Brain microvascular endothelial cell (primary cell): ENCODE data around the gene SLC41A3.
"Not testable (repeated sequence)": the region's sequence is repeated elsewhere in the genome, so short reads cannot be mapped to it uniquely, and the experiment has no call there.

ENCODE experiments used
- DNase-seq: peaks from one replicate; pipeline ENCODE4 v3.0.0-alpha.2; 2020
- H3K27ac ChIP-seq: fragments of 250-450 bp; sonication (Bioruptor Pico); 2 replicates; pipeline ENCODE4 v1.5.1; 2020; ENCODE audit warnings: mild to moderate bottlenecking, moderate library complexity
- H3K27me3 ChIP-seq: fragments of 250-450 bp; sonication (Bioruptor Pico); replicated peaks from 2 replicates; pipeline ENCODE4 v1.5.1; 2020; ENCODE audit warnings: mild to moderate bottlenecking
- H3K36me3 ChIP-seq: fragments of 250-450 bp; sonication (Bioruptor Pico); replicated peaks from 2 replicates; pipeline ENCODE4 v1.5.1; 2020; ENCODE audit warnings: mild to moderate bottlenecking
- H3K4me3 ChIP-seq: 2 replicates; pipeline ENCODE4 v1.5.1; 2011; ENCODE audit warnings: low read depth, mild to moderate bottlenecking, control low read depth, low read length, moderate library complexity
- in situ Hi-C: cut with HindIII; loops from 2 replicates; pipeline ENCODE4 v1.10.0; 2017; ENCODE audit warnings: low sequenced_read_pairs, low pct_ligation_motif_present
- TF ChIP-seq, protein P1 (sequence below): IDR thresholded peaks from 2 replicates; pipeline ENCODE4 v1.5.1; 2011; ENCODE audit warnings: low read depth, mild to moderate bottlenecking, moderate library complexity, low read length, control low read depth, inconsistent platforms; ENCODE audit errors: missing control alignments

The SLC41A3 gene

DNA sequence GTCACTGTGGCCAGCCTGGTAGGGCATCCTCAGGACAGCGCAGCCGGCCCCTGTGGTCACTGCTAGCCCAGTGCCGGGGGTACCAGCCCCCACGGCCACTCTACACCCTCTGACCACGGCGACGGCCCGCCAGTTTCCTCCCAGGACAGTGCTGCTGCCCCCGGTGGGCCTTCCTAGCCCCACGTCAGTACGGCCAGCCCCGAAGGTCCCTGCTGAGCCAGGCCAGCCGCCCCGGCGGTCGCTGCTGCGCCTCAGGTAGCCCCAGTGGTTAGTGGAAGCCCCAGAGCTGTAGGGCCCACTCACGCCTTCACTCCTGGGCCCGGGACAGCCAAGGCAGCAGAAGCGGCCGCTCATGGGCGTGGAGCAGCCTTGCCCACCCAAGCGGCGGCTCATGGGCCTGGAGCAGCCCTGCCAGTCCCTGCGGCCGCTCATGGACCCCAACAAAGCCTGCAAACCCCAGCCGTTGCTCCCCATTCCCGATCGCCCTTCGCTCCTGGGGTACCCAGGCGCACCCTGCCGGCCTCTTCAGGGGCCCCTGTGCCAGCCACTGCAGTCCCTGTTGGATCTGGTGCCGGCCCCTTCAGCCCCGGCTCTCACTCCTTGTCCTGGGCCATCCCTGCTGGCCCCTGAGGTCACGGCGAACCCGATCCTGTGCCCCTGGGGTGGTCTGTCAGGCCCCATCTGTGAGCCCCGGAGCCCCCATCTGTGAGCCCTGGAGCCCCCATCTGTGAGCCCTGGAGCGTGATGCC is 124.4 kb downstream of the SLC41A3 start:
- TF ChIP-seq, protein P1, sequence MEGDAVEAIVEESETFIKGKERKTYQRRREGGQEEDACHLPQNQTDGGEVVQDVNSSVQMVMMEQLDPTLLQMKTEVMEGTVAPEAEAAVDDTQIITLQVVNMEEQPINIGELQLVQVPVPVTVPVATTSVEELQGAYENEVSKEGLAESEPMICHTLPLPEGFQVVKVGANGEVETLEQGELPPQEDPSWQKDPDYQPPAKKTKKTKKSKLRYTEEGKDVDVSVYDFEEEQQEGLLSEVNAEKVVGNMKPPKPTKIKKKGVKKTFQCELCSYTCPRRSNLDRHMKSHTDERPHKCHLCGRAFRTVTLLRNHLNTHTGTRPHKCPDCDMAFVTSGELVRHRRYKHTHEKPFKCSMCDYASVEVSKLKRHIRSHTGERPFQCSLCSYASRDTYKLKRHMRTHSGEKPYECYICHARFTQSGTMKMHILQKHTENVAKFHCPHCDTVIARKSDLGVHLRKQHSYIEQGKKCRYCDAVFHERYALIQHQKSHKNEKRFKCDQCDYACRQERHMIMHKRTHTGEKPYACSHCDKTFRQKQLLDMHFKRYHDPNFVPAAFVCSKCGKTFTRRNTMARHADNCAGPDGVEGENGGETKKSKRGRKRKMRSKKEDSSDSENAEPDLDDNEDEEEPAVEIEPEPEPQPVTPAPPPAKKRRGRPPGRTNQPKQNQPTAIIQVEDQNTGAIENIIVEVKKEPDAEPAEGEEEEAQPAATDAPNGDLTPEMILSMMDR = no peak
- peaks cover 2% of the 10 kb centered on the region for H3K27me3 ChIP-seq
- in situ Hi-C loops = no loop called here

DNA sequence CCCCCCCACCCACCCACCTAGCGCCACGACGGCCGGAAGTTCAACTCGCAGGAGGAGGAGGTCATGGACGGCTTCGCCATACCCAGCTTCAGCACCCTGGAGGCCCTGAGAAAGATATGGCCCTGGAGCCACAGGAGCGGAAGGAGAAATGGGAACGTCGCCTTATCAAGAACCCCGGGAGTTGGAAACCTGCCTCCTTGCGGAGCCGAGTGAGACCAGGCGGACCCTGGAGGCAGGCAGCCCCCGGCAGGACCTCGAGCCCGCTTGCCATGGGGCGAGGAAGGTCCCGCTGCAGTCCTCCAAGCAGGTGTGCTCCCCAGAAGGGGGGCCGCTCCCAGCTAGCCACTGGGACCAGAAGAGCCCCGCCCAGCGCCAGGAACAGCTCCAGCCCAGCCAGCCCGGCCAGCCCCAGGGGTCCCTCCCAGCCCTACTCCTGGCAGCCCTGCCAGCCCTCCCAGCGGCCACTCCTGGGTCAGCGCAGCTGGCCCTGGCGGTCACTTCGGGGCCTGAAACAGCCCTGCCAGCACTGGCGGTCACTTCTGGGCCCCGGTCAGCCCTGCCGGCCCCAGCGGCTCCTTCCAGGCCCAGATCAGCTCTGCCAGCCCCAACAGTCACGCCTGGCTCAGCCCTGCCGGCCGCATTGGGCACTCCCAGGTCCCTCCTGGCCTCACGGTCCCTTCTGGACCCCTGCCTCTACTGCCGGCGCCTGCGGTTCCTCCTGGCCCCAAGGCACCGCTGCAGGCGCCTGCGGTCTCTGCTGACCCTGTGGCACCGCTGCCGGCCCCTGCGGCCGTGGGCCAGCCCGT is 125.2 kb downstream of the SLC41A3 start:
- no peaks in the 10 kb centered on the region for H3K36me3 ChIP-seq
- no peak overlapping the region for H3K27ac ChIP-seq
- H3K27me3 ChIP-seq = peaks cover 2% of the 10 kb centered on the region
- no peak for DNase-seq
- TF ChIP-seq, protein P1 = no peak
- in situ Hi-C loops = no loop called here
- H3K4me3 ChIP-seq = no peak overlapping the region

More for the DNA sequence above, 124.4 kb downstream of the SLC41A3 start:
- Histone ChIP-seq H3K36me3 (no peaks in the 10 kb centered on the region), H3K27ac (no peak overlapping the region), H3K4me3 (no peak overlapping the region)
- no peak for DNase-seq

DNA sequence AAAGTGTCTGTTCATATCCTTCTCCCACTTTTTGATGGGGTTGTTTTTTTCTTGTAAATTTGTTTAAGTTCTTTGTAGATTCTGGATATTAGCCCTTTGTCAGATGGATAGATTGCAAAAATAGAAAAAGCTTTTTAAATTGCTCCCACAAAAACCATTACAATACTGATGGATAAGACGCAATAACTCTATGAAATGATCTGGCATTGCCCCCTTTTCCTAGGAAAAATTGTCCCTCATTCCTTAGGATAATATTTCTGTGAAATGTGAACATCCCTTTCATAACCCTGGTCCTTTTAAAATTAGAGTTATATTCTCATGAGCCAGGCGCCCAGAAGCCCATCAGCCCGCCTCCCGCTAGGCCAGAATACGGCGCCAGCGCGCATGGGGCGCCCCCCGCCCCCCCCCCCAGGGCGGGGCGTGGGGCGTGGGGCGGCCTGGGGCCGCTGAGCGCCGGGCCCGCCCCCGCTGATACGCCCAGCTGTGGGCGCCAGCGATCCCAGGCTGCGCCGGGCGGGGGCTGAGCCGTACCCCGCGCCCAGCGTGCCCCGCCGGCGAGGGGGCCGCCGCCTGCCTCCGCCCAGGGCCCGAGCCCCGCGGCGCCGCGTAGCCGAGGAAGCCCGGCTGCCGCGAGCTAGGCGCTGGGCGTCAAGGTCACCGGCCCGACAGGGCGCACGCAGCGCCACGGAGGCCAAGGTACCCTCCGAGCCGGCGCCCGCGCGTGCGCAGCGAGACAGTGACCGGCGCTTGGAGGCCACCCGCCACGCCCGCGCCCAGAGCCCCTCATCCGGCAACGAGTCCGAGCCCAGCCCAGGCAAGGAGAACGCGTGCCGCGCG is 126.0 kb downstream of the SLC41A3 start:
- no peak overlapping the region for H3K4me3 ChIP-seq
- no peaks in the 10 kb centered on the region for H3K36me3 ChIP-seq
- H3K27me3 ChIP-seq = no peaks in the 10 kb centered on the region
- no peak for DNase-seq
- TF ChIP-seq, protein P1 = no peak
- in situ Hi-C loops = no loop called here
- H3K27ac ChIP-seq = no peak overlapping the region

DNA sequence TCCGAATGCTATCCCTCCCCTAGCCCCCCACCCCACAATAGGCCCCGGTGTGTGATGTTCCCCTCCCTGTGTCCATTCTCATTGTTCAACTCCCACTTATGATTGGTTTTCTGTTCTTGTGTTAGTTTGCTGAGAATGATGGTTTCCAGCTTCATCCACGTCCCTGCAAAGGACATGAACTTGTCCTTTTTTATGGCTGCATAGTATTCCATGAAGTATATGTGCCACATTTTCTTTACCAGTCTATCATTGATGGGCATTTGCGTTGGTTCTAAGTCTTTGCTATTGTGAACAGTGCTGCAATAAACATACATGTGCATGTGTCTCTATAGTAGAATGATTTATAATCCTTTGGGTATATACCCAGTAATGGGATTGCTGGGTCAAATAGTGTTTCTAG is 126.9 kb downstream of the SLC41A3 start:
- H3K36me3 ChIP-seq, H3K27ac ChIP-seq, in situ Hi-C loops, H3K4me3 ChIP-seq, DNase-seq, H3K27me3 ChIP-seq: not testable (repeated sequence)
